Activated naive CD4-positive, alpha-beta T cell treated with Interleukin-2 at 50 U/mL for 16 hours (primary cell): ENCODE measurements around the gene NRROS.
"Not testable (repeated sequence)": the region's sequence is repeated elsewhere in the genome, so short reads cannot be mapped to it uniquely, and the experiment has no call there.

ENCODE experiments used
- DNase-seq: peaks from one replicate; pipeline ENCODE4 v3.0.0-alpha.2; 2020

The NRROS gene

GRCh38 chr3:196625331-196625730 is 14.2 kb upstream of the NRROS start:
- no peak for DNase-seq

DNA sequence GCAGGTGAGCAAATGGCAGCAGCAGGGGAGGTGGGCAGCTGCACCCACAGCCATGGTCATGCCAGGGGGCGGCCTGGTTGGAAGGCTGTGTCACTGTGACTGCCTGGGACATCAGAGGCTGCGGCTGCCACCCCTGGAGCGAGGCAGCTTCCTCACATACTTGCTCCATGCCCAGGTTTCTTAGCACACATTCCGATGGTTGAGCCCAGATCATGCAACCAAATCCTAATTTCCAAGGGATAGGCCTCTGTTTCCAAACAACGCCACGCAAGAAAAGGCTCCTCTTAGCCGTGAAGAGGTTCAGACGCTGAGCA is 11.6 kb upstream of the NRROS start:
- no peak for DNase-seq

- DNase-seq: no peak
Measured at GRCh38 chr3:196629228-196629627, 10.3 kb upstream of the NRROS start.

DNA sequence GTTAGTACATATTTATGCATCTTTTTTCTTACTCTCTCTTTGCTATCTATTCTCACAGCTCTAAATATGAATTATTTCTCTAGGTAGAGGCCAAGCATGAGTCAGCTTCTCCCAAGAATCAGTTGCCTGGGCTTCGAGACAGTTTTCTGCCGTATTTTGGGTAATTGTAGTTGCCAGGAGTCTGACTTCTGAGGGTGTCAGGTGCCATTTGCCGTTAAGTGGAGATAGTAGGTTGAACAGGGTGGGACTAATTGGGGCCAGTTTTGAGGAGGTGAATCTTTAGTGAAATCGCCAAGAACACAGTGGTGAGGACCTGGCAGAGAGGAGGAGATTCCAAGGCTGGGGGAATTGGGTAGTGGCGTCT is 7.8 kb upstream of the NRROS start:
- DNase-seq: peak; percentile 19

GRCh38 chr3:196632046-196632751 is 7.3 kb upstream of the NRROS start:
- peak; percentile 86 for DNase-seq

DNA sequence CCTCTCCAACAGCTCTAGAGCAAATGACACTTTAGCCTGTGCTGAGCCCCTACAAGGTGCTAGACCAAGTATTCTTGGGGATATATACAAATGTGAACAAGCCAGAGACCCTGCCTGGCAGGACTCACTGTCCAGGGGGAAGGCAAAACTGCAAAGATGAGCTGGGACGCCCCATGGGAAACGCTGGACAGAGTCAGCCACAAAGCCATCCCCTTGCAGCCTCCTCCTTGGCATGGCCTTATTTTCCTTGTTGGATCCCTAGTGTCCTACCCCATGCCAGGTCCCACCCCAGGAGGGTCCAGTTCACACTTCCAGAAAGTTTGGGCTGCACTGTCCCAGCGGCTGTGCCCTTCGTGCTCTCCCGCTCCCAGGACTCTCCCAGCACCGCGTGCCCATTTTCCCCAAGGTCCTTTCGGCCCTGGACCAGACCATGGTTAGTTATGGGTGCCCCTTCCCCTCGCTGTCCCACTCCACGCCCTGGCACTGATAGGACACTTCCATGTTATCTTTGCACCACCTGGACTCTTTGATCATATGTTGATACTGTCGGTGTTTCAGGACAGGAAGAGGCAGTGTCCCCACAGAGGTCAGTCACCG is 5.8 kb upstream of the NRROS start:
- DNase-seq: no peak

DNA sequence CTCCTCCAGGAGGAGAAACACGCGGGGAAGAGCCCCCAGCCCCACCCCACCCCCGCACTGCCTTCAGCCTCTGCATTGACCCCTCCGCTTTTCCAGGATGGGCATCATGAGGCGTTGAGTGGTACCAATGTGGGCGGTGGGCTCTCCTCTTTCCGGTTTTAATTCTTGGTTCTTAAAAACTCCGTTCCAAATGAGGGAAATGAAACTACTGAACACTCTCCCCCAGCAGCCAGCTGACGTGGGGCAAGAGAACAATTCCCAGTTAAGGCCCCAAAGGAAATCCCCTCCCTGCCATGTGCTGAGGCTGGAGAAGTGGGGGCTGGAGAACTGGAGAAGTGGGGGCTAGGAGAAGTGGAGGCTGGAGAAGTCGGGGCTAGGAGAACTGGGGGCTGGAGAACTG is 5.3 kb upstream of the NRROS start:
- no peak for DNase-seq

DNA sequence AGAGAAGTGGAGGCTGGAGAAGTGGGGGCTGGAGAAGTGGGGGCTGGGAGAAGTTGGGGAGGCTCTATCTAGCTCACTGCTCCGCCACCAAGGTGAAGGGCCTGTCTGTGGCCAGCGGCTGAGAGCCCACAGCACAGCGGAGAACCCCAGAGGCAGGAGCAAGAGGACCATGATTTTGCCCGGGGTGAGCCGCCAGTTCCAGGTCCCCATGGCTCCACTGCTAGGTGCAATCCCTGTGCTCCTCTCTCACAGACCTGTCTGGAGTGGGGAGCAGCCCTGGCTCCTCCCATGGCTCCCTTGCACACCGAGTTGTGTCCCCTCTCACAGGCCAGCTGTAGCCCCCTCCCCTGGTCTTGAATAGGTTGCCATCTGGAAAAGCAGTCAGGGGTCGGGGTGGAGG is 4.7 kb upstream of the NRROS start:
- DNase-seq: no peak

DNA sequence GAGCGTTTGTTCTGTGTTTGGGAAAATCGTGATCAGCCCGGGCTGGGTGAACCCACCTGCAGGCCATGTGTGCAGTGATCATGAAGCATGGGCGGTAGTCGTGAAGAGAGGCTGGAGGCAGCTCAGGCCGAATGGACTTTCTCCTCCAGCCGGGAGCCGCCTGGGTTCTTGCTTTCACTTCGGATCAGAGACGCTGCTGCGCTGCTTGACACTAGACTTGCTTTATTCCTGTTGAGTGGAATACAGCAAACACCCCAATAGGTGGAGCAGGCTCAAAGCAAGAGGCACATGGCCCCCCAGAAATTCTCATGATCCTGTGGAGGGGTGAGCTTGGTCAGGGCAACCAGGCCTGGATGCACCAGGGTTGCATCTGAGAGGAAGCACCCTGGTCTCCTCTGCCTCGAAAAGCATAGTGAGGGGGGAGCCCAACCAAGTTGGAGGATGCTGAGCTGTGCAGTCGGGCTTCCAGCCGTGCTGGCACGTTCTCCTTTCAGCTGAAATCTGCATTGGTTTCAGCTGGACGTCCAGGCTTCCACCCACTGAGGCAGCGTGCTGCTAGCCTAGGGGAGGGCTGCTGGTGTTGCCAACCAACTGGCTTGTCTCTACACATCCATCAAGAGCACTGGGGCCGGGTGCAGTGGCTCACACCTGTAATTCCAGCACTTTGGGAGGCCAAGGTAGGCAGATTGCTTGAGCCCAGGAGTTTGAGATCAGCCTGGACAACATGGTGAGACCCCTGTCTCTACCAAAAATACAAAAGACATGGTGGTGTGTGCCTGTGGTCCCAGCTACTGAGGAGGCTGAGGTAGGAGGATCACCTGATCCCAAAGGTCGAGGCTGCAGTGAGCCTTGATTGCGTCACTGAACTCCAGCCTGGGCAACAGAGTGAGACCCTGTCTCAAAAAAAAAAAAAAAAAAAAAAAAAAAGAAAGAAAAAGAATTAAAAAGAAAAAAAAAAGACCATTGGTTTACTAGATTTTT is 2.8 kb upstream of the NRROS start:
- DNase-seq: no peak

GRCh38 chr3:196637941-196638340 is 1.6 kb upstream of the NRROS start:
- DNase-seq: not testable (repeated sequence)

DNA sequence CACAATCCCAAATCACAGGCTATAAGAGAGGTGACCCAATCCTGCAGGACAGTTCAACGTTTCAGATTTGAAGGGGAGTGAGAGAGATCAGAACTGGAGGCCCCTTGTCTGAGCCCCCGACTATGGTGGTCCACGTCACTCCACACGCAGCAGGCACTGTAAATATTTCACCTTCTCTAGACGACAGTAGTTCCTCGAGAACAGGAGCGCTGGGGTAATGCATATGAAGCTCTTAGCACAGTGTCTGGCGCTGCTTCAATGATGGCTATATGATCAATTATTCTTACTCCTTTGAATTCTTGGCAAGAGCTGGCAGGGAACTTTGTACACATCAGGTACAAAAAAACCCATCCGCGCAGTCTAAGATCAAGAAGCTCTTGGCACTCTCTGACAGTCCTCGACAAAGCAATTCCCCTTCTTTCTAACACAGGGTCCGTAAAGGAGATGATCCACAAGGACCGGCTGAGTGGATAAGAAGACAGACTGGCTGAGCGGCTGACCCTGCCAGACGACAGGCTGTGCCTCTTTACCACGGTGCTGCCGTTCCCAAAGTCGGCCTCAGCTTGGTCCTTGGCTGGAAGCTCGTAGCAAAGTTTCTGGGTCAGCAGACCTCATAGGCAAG is 522 bp upstream of the NRROS start:
- no peak for DNase-seq

- peak; percentile 18 for DNase-seq
Measured at GRCh38 chr3:196640297-196641018, 964 bp downstream of the NRROS start.

- peak; percentile 76 for DNase-seq
Measured at GRCh38 chr3:196641333-196642054, 2.0 kb downstream of the NRROS start.

GRCh38 chr3:196642434-196642833 is 2.9 kb downstream of the NRROS start:
- DNase-seq: no peak

GRCh38 chr3:196643201-196643749 is 3.8 kb downstream of the NRROS start:
- peak; percentile 43 for DNase-seq

GRCh38 chr3:196643761-196644160 is 4.3 kb downstream of the NRROS start:
- no peak for DNase-seq

GRCh38 chr3:196645096-196645495 is 5.6 kb downstream of the NRROS start:
- DNase-seq: peak; percentile 21

- DNase-seq: no peak
Measured at GRCh38 chr3:196645897-196646665, 6.6 kb downstream of the NRROS start.

GRCh38 chr3:196646666-196647216 is 7.2 kb downstream of the NRROS start:
- DNase-seq: no peak

DNA sequence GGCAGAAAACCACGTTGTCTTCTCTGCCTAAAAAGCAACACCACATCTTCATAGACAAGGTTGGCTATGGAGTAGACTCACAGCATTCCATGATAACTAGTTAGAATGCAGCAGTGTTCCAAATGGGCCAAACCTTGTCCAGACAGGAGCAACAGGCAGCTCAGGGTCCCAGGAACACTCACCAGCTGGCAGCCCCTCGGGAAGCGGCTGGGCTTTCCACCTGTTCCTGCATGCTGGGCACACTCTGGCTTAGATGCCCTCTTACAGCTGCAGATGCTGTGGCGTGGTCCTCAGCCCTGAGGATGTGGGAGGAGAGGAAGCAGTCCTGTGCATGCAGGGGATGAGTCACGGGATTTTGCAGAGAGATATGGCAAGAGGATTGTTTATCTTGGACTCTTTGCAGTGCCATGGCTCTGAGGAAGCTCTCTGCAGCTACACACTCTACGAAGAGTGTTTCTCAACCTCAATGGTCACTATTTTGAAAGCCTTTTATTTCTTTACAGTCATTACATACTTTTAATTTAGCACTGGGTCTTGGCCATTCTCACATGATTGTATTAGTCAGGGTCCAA is 11.3 kb downstream of the NRROS start:
- DNase-seq: peak; percentile 14
